SK-N-SH (cell line): Measurements from ENCODE around the gene GLIS2. TPM values are rescaled to one million over a fixed set of nuclear protein-coding genes. Genes with fewer than 3 reads are reported as not detected.

Experiments used
- CTCF ChIA-PET: fragments of 300-600, 350-600 bp; formaldehyde crosslinking; extraction: SDS; loops from one replicate; lab custom pipeline; 2021; lab: Yijun Ruan, JAX
- POLR2A ChIA-PET: fragments of 350-600 bp; sonication (Branson Sonifier 250); formaldehyde crosslinking; extraction: SDS; loops from one replicate; lab custom pipeline; 2020; ENCODE audit warnings: antibody characterized with exemption, inconsistent platforms; lab: Yijun Ruan, JAX
- DNase-seq: peaks from one replicate; pipeline ENCODE4 v3.0.0; 2012
- H2AFZ ChIP-seq: fragments of 200-600 bp; sonication (generic); 2 replicates; pipeline ENCODE4 v1.8.1; 2016; ENCODE audit warnings: antibody characterized with exemption, mild to moderate bottlenecking, low read depth
- H3F3A ChIP-seq: fragments of 200-600 bp; sonication (generic); replicated peaks from 2 replicates; pipeline ENCODE3; 2016; ENCODE audit warnings: antibody characterized with exemption, mild to moderate bottlenecking; ENCODE audit not compliant: insufficient read depth
- H3K27ac ChIP-seq, 2 experiments: fragments of 200-500 bp in 1 of 2; fragments of 200-600 bp in 1 of 2; sonication (Bioruptor generic) in 1 of 2; sonication (generic), shearing (Covaris generic) in 1 of 2; 2 replicates each; pipeline versions ENCODE4 v1.5.1 to v1.6.1; 2014 to 2016; ENCODE audit warnings: low read depth in 2 of 2, inconsistent platforms in 1 of 2, low read length in 1 of 2, mild to moderate bottlenecking in 1 of 2, mixed read lengths in 1 of 2
- H3K27me3 ChIP-seq: fragments of 200-600 bp; sonication (generic), shearing (Covaris generic); 2 replicates; pipeline ENCODE4 v1.6.1; 2016; ENCODE audit warnings: mixed run types; ENCODE audit not compliant: insufficient read depth
- H3K36me3 ChIP-seq, 2 experiments: fragments of 200-500 bp in 1 of 2; fragments of 200-600 bp in 1 of 2; sonication (Bioruptor generic) in 1 of 2; sonication (generic) in 1 of 2; replicated peaks in 1 of 2; 2 replicates each; pipeline versions ENCODE3 to v1.5.1; 2014 to 2016; ENCODE audit warnings: low read length in 1 of 2, mild to moderate bottlenecking in 1 of 2; ENCODE audit not compliant: insufficient read depth in 2 of 2, control insufficient read depth in 1 of 2
- H3K4me1 ChIP-seq, 2 experiments: fragments of 200-500 bp in 1 of 2; fragments of 200-600 bp in 1 of 2; sonication (Bioruptor generic) in 1 of 2; sonication (generic), shearing (Covaris generic) in 1 of 2; 2 replicates each; pipeline versions ENCODE4 v1.5.1 to v1.6.1; 2014 to 2016; ENCODE audit warnings: low read depth in 1 of 2, low read length in 1 of 2, mixed run types in 1 of 2; ENCODE audit not compliant: insufficient read depth in 2 of 2, control insufficient read depth in 1 of 2
- H3K4me2 ChIP-seq: fragments of 200-600 bp; sonication (generic), shearing (Covaris generic); 2 replicates; pipeline ENCODE4 v1.6.1; 2017; ENCODE audit warnings: mixed run types
- H3K4me3 ChIP-seq, 2 experiments: fragments of 200-500 bp in 1 of 2; fragments of 200-600 bp in 1 of 2; sonication (Bioruptor generic) in 1 of 2; sonication (generic), shearing (Covaris generic) in 1 of 2; 2 replicates each; pipeline versions ENCODE4 v1.5.1 to v1.8.1; 2014 to 2016; ENCODE audit warnings: low read depth in 2 of 2, inconsistent platforms in 1 of 2, low read length in 1 of 2, mild to moderate bottlenecking in 1 of 2, mixed read lengths in 1 of 2, moderate library complexity in 1 of 2
- H3K79me2 ChIP-seq: fragments of 200-600 bp; sonication (generic); 2 replicates; pipeline ENCODE4 v1.8.1; 2017; ENCODE audit warnings: mild to moderate bottlenecking; ENCODE audit not compliant: insufficient read depth
- H3K9ac ChIP-seq: fragments of 200-600 bp; sonication (generic); 2 replicates; pipeline ENCODE4 v1.6.1; 2017; ENCODE audit warnings: mixed run types
- H3K9me2 ChIP-seq: fragments of 200-600 bp; sonication (generic); 2 replicates; pipeline ENCODE4 v1.6.1; 2017; ENCODE audit warnings: mixed run types
- H3K9me3 ChIP-seq: fragments of 200-600 bp; sonication (generic); 2 replicates; pipeline ENCODE4 v1.6.1; 2017; ENCODE audit warnings: mixed run types, mild to moderate bottlenecking, moderate library complexity
- H4K20me1 ChIP-seq: fragments of 200-600 bp; sonication (generic); 2 replicates; pipeline ENCODE4 v1.6.1; 2017; ENCODE audit warnings: mild to moderate bottlenecking, mixed run types; ENCODE audit not compliant: insufficient read depth
- ELF1 ChIP-seq: IDR thresholded peaks from 2 replicates; pipeline ENCODE4 v1.4.0; 2012
- EZH2phosphoT487 ChIP-seq: fragments of 200-600 bp; sonication (generic); IDR thresholded peaks from 2 replicates; pipeline ENCODE4 v1.6.1; 2017; ENCODE audit warnings: low read depth, mixed run types, mild to moderate bottlenecking, antibody characterized with exemption, moderate library complexity, borderline replicate concordance
- FOXJ3 ChIP-seq: sonication (generic); formaldehyde crosslinking; IDR thresholded peaks from 2 replicates; pipeline ENCODE4 v1.5.1; 2020; ENCODE audit warnings: mild to moderate bottlenecking, missing genetic modification reagents
- FOXM1 ChIP-seq: IDR thresholded peaks from 2 replicates; pipeline ENCODE4 v1.4.0; 2012; ENCODE audit warnings: low read depth, mild to moderate bottlenecking
- GABPA ChIP-seq: IDR thresholded peaks from 2 replicates; pipeline ENCODE4 v1.4.0; 2012; ENCODE audit warnings: low read depth, mild to moderate bottlenecking
- MXI1 ChIP-seq: IDR thresholded peaks from 2 replicates; pipeline ENCODE4 v1.6.1; 2012; ENCODE audit warnings: mild to moderate bottlenecking, low read depth, low read length, improper control_type of control experiment
- NFIC ChIP-seq: IDR thresholded peaks from 2 replicates; pipeline ENCODE4 v1.4.0; 2012; ENCODE audit warnings: borderline replicate concordance
- NRF1 ChIP-seq: IDR thresholded peaks from 2 replicates; pipeline ENCODE4 v1.6.1; 2012; ENCODE audit warnings: low read depth, mild to moderate bottlenecking, low read length
- POLR2AphosphoS5 ChIP-seq: IDR thresholded peaks from 2 replicates; pipeline ENCODE4 v1.6.1; 2012; ENCODE audit warnings: low read depth, low read length
- RAD21 ChIP-seq: IDR thresholded peaks from 2 replicates; pipeline ENCODE4 v1.6.1; 2012; ENCODE audit warnings: mild to moderate bottlenecking, low read length
- RFX5 ChIP-seq: IDR thresholded peaks from 2 replicates; pipeline ENCODE4 v1.6.1; 2012; ENCODE audit warnings: mild to moderate bottlenecking, improper control_type of control experiment, low read length
- RXRA ChIP-seq: IDR thresholded peaks from 2 replicates; pipeline ENCODE4 v1.4.0; 2012; ENCODE audit warnings: low read depth, mild to moderate bottlenecking, borderline replicate concordance
- SMC3 ChIP-seq: IDR thresholded peaks from 2 replicates; pipeline ENCODE4 v1.6.1; 2012; ENCODE audit warnings: low read depth, low read length, improper control_type of control experiment
- TEAD4 ChIP-seq: IDR thresholded peaks from 2 replicates; pipeline ENCODE4 v1.4.0; 2012; ENCODE audit warnings: mild to moderate bottlenecking, borderline replicate concordance; ENCODE audit not compliant: insufficient read depth
- YY1 ChIP-seq: IDR thresholded peaks from 2 replicates; pipeline ENCODE4 v1.4.0; 2012; ENCODE audit warnings: low read depth, mild to moderate bottlenecking
- WGBS: methylation state at CpG from one replicate; pipeline ENCODE4 v1.1.6; 2017; ENCODE audit warnings: low lambda C conversion rate; 5-methylcytosine and 5-hydroxymethylcytosine counted together
- polyA plus RNA-seq, 3 experiments: library from polyadenylated mRNA; depleted of rRNA; stranded (reverse); fragments of >200 nt; gene quantifications; 2 replicates each; pipeline ENCODE4 v1.2.3, GENCODE V29; 2012
- TF ChIP-seq, protein P1 (sequence below): fragments of 200-600 bp; sonication (generic); IDR thresholded peaks from 2 replicates; pipeline ENCODE4 v1.6.1; 2017; ENCODE audit warnings: antibody characterized with exemption, mild to moderate bottlenecking, moderate library complexity
- TF ChIP-seq, protein P2 (sequence below): IDR thresholded peaks from 2 replicates; pipeline ENCODE4 v1.6.1; 2012; ENCODE audit warnings: mild to moderate bottlenecking, low read depth, low read length, moderate library complexity
- TF ChIP-seq, protein P3 (sequence below): IDR thresholded peaks from 2 replicates; pipeline ENCODE4 v1.4.0; 2012; ENCODE audit warnings: low read depth, borderline replicate concordance
- TF ChIP-seq, protein P4 (sequence below): fragments of 150-350 bp; IDR thresholded peaks from 2 replicates; pipeline ENCODE4 v1.6.1; 2016; ENCODE audit warnings: mild to moderate bottlenecking, low read depth, low read length
- TF ChIP-seq, protein P5 (sequence below): IDR thresholded peaks from 2 replicates; pipeline ENCODE4 v1.4.0; 2012; ENCODE audit warnings: low read depth, borderline replicate concordance

Gene GLIS2
- polyA plus RNA-seq, 1 of the 3 experiments (the other 2 are of a cell fraction), result 6.5 TPM

DNA sequence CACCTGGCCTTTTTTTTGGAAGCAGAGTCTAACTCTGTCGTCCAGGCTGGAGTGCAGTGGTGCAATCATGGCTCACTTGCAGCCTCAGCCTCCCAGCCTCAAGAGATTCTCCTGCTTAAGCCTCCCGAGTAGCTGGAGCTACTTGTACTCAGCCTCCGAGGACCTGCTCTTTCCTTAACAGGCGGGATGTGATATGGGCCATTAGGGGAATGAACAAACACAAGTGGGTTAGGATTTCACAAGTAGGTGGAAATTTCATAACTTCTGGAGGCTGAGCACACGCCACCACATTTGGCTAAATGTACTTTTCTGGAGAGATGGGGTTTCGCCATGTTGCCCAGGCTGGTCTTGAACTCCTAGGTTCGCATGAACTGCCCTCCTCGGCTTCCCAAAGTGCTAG is 31.1 kb downstream of the GLIS2 start:
- H4K20me1 ChIP-seq, result peaks cover 43% of the 10 kb centered on the region

More for the DNA sequence above, 31.1 kb downstream of the GLIS2 start:
- H3F3A ChIP-seq, result peaks cover 7% of the 10 kb centered on the region
- H2AFZ ChIP-seq, result no peak overlapping the region
- H3K27ac ChIP-seq, result no peak overlapping the region
- peaks cover 5 to 7% of the 10 kb centered on the region in 2 experiments; a peak in 3 of 4 replicates for H3K4me1 ChIP-seq
- WGBS, result 91% methylated on average over 8 of the region's 8 CpGs
- TF ChIP-seq FOXJ3 (CRISPR knock-in tag) (no peak), NFIC (no peak), SMC3 (no peak), GABPA (no peak), EZH2phosphoT487 (no peak), RXRA (no peak), ELF1 (no peak), POLR2AphosphoS5 (no peak), YY1 (no peak), TEAD4 (no peak), MXI1 (no peak), NRF1 (no peak), RFX5 (no peak), RAD21 (no peak), FOXM1 (no peak)
- TF ChIP-seq, protein P1, sequence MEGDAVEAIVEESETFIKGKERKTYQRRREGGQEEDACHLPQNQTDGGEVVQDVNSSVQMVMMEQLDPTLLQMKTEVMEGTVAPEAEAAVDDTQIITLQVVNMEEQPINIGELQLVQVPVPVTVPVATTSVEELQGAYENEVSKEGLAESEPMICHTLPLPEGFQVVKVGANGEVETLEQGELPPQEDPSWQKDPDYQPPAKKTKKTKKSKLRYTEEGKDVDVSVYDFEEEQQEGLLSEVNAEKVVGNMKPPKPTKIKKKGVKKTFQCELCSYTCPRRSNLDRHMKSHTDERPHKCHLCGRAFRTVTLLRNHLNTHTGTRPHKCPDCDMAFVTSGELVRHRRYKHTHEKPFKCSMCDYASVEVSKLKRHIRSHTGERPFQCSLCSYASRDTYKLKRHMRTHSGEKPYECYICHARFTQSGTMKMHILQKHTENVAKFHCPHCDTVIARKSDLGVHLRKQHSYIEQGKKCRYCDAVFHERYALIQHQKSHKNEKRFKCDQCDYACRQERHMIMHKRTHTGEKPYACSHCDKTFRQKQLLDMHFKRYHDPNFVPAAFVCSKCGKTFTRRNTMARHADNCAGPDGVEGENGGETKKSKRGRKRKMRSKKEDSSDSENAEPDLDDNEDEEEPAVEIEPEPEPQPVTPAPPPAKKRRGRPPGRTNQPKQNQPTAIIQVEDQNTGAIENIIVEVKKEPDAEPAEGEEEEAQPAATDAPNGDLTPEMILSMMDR, result no peak
- TF ChIP-seq, protein P2, sequence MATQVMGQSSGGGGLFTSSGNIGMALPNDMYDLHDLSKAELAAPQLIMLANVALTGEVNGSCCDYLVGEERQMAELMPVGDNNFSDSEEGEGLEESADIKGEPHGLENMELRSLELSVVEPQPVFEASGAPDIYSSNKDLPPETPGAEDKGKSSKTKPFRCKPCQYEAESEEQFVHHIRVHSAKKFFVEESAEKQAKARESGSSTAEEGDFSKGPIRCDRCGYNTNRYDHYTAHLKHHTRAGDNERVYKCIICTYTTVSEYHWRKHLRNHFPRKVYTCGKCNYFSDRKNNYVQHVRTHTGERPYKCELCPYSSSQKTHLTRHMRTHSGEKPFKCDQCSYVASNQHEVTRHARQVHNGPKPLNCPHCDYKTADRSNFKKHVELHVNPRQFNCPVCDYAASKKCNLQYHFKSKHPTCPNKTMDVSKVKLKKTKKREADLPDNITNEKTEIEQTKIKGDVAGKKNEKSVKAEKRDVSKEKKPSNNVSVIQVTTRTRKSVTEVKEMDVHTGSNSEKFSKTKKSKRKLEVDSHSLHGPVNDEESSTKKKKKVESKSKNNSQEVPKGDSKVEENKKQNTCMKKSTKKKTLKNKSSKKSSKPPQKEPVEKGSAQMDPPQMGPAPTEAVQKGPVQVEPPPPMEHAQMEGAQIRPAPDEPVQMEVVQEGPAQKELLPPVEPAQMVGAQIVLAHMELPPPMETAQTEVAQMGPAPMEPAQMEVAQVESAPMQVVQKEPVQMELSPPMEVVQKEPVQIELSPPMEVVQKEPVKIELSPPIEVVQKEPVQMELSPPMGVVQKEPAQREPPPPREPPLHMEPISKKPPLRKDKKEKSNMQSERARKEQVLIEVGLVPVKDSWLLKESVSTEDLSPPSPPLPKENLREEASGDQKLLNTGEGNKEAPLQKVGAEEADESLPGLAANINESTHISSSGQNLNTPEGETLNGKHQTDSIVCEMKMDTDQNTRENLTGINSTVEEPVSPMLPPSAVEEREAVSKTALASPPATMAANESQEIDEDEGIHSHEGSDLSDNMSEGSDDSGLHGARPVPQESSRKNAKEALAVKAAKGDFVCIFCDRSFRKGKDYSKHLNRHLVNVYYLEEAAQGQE, result no peak
- TF ChIP-seq, protein P3, sequence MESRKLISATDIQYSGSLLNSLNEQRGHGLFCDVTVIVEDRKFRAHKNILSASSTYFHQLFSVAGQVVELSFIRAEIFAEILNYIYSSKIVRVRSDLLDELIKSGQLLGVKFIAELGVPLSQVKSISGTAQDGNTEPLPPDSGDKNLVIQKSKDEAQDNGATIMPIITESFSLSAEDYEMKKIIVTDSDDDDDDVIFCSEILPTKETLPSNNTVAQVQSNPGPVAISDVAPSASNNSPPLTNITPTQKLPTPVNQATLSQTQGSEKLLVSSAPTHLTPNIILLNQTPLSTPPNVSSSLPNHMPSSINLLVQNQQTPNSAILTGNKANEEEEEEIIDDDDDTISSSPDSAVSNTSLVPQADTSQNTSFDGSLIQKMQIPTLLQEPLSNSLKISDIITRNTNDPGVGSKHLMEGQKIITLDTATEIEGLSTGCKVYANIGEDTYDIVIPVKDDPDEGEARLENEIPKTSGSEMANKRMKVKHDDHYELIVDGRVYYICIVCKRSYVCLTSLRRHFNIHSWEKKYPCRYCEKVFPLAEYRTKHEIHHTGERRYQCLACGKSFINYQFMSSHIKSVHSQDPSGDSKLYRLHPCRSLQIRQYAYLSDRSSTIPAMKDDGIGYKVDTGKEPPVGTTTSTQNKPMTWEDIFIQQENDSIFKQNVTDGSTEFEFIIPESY, result no peak
- TF ChIP-seq, protein P4, sequence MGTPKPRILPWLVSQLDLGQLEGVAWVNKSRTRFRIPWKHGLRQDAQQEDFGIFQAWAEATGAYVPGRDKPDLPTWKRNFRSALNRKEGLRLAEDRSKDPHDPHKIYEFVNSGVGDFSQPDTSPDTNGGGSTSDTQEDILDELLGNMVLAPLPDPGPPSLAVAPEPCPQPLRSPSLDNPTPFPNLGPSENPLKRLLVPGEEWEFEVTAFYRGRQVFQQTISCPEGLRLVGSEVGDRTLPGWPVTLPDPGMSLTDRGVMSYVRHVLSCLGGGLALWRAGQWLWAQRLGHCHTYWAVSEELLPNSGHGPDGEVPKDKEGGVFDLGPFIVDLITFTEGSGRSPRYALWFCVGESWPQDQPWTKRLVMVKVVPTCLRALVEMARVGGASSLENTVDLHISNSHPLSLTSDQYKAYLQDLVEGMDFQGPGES, result no peak
- TF ChIP-seq, protein P5, sequence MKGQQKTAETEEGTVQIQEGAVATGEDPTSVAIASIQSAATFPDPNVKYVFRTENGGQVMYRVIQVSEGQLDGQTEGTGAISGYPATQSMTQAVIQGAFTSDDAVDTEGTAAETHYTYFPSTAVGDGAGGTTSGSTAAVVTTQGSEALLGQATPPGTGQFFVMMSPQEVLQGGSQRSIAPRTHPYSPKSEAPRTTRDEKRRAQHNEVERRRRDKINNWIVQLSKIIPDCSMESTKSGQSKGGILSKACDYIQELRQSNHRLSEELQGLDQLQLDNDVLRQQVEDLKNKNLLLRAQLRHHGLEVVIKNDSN, result no peak
- no peaks in the 10 kb centered on the region for H3K27me3 ChIP-seq
- H3K36me3 ChIP-seq, result no peaks in the 10 kb centered on the region
- no peak for DNase-seq
- peaks cover 78% of the 10 kb centered on the region for H3K79me2 ChIP-seq
- ChIA-PET POLR2A (no interaction called here), CTCF (interaction anchor here (1.0 to 13.0 kb wide), 6 partner anchors 11 to 58 kb away, joined by 3 to 205 read pairs (median 5); no protein-coding TSS in a partner anchor)
- no peak overlapping the region for H3K4me3 ChIP-seq
- H3K4me2 ChIP-seq, result no peak overlapping the region
- H3K9ac ChIP-seq, result no peak overlapping the region
- no peaks in the 10 kb centered on the region for H3K9me2 ChIP-seq
- no peaks in the 10 kb centered on the region for H3K9me3 ChIP-seq
